Measurements from ENCODE around the gene ARHGAP28. TPM values are rescaled to one million over a fixed set of nuclear protein-coding genes. Genes with fewer than 3 reads are reported as not detected.

The ARHGAP28 gene
- total and polyA plus RNA-seq, 10 of the 15 experiments (the other 5 are each of a cell fraction or from before 2014, with no cell fraction given): not detected

DNA sequence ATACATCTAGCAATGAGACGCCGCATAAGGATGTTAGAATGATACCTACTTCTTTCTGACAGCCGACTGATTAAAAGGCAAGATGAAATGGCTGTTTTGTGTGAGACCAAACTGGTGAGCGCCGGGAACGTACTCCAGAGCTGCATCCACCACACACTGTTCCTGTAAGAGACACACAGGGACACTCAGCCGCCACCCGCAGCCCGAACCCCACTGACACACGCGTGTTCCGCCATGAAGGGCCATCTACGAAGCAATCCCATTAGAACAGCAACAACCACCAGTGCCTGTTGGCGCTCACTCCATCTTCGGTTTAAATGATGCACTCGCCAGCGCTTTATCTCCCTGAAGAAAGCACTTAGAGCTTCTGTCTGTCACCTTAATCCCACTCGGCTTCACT, 225.8 kb downstream of the ARHGAP28 start:
- Histone ChIP-seq H3K27ac (ENCODE audit: control insufficient read depth, insufficient read depth) (no peak overlapping the region), H2AFZ (ENCODE audit: control insufficient read depth, low read depth, low read length) (no peak overlapping the region), H3K27me3 (replicated peaks in 1 of 2; ENCODE audit: control insufficient read depth in 2 of 2, insufficient read depth in 2 of 2, low read length in 1 of 2) (no peaks in the 10 kb centered on the region; a peak in 1 of 4 replicates), H3K4me2 (ENCODE audit: control insufficient read depth, insufficient read depth) (no peak overlapping the region), H3K4me1 (ENCODE audit: control insufficient read depth, insufficient read depth, low read length) (no peaks in the 10 kb centered on the region), H4K20me1 (ENCODE audit: control insufficient read depth, insufficient read depth) (no peaks in the 10 kb centered on the region), H3K4me3 (no peak overlapping the region), H3K9ac (ENCODE audit: control insufficient read depth, insufficient read depth, low read length) (no peak overlapping the region), H3K36me3 (ENCODE audit: control insufficient read depth in 2 of 2, insufficient read depth in 2 of 2, low read length in 1 of 2) (no peaks in the 10 kb centered on the region), H3K79me2 (ENCODE audit: control insufficient read depth, insufficient read depth, low read length) (no peaks in the 10 kb centered on the region), H3K9me3 (replicated peaks; ENCODE audit: control insufficient read depth, insufficient read depth, low read length) (no peaks in the 10 kb centered on the region)
- DNase-seq (ENCODE audit: low read depth, low spot score) (no peak), ATAC-seq (no peak), FAIRE-seq (no peak)
- ChIA-PET POLR2A (no interaction called here), CTCF (no interaction called here), RAD21 (ENCODE audit: unreplicated experiment) (no interaction called here), SMC1A (ENCODE audit: uncharacterized antibody, unreplicated experiment) (no interaction called here)
- in situ Hi-C loops (cut with MboI) (no loop called here), intact Hi-C loops (cut with micrococcal nuclease; ENCODE audit: unreplicated experiment) (no loop called here)
- TF ChIP-seq POLR2A (IDR thresholded peaks at IDR 0.05; ENCODE audit: low read depth, low read length): no peak
- TF ChIP-seq SMAD1 (IDR thresholded peaks at IDR 0.05; ENCODE audit: low read depth, partially characterized antibody): no peak
- no peak for TF ChIP-seq ZNF384 (IDR thresholded peaks at IDR 0.05; ENCODE audit: borderline replicate concordance, low read depth, low read length)
- TF ChIP-seq RELB (IDR thresholded peaks at IDR 0.05; ENCODE audit: low read depth): no peak
- TF ChIP-seq RAD51 (IDR thresholded peaks at IDR 0.05): no peak
- TF ChIP-seq SMC3 (IDR thresholded peaks at IDR 0.05; ENCODE audit: borderline replicate concordance, low read length): no peak
- no peak for TF ChIP-seq MAX (IDR thresholded peaks at IDR 0.05; ENCODE audit: low read depth, low read length)
- TF ChIP-seq TCF7 (IDR thresholded peaks at IDR 0.05; ENCODE audit: borderline replicate concordance): no peak
- no peak for TF ChIP-seq CBX3 (IDR thresholded peaks at IDR 0.05; ENCODE audit: borderline replicate concordance, low read depth)
- TF ChIP-seq TAF1 (IDR thresholded peaks at IDR 0.05; ENCODE audit: borderline replicate concordance, low read depth, low read length): no peak
- TF ChIP-seq, protein P1, sequence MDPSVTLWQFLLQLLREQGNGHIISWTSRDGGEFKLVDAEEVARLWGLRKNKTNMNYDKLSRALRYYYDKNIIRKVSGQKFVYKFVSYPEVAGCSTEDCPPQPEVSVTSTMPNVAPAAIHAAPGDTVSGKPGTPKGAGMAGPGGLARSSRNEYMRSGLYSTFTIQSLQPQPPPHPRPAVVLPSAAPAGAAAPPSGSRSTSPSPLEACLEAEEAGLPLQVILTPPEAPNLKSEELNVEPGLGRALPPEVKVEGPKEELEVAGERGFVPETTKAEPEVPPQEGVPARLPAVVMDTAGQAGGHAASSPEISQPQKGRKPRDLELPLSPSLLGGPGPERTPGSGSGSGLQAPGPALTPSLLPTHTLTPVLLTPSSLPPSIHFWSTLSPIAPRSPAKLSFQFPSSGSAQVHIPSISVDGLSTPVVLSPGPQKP (IDR thresholded peaks at IDR 0.05; ENCODE audit: low read depth, low read length): no peak
- TF ChIP-seq, protein P2, sequence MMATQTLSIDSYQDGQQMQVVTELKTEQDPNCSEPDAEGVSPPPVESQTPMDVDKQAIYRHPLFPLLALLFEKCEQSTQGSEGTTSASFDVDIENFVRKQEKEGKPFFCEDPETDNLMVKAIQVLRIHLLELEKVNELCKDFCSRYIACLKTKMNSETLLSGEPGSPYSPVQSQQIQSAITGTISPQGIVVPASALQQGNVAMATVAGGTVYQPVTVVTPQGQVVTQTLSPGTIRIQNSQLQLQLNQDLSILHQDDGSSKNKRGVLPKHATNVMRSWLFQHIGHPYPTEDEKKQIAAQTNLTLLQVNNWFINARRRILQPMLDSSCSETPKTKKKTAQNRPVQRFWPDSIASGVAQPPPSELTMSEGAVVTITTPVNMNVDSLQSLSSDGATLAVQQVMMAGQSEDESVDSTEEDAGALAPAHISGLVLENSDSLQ (IDR thresholded peaks at IDR 0.05): no peak
- TF ChIP-seq YBX1 (IDR thresholded peaks at IDR 0.05): no peak
- TF ChIP-seq NR2C2 (IDR thresholded peaks at IDR 0.05; ENCODE audit: borderline replicate concordance, control insufficient read depth, insufficient read length, low read depth): no peak
- TF ChIP-seq SIN3A (IDR thresholded peaks at IDR 0.05; ENCODE audit: low read depth, low read length): no peak
- no peak for TF ChIP-seq ESRRA (IDR thresholded peaks at IDR 0.05; ENCODE audit: low read length)
- WGBS (ENCODE audit: insufficient coverage, insufficient replicate concordance, low lambda C conversion rate, missing lambda C conversion rate): 42% methylated on average over 18 of the region's 18 CpGs
- no TSS peak for BruUV-seq (replicated peaks)
